Testis (tissue), 2 donors: Measurements from ENCODE around the gene CEP85L.

Source experiments
- CTCF ChIP-seq, 3 experiments: fragments of 450-650 bp in 2 of 3; fragments of 200-600 bp in 1 of 3; sonication (generic) in 1 of 3; IDR thresholded peaks; one replicate each; pipeline ENCODE4 v1.5.1; 2016 to 2019; ENCODE audit warnings: antibody characterized with exemption in 3 of 3, mild to moderate bottlenecking in 2 of 3, moderate library complexity in 1 of 3
- POLR2A ChIP-seq: fragments of 450-650 bp; IDR thresholded peaks from one replicate; pipeline ENCODE4 v1.6.1; 2017; ENCODE audit warnings: antibody characterized with exemption, mild to moderate bottlenecking, moderate library complexity

DNA sequence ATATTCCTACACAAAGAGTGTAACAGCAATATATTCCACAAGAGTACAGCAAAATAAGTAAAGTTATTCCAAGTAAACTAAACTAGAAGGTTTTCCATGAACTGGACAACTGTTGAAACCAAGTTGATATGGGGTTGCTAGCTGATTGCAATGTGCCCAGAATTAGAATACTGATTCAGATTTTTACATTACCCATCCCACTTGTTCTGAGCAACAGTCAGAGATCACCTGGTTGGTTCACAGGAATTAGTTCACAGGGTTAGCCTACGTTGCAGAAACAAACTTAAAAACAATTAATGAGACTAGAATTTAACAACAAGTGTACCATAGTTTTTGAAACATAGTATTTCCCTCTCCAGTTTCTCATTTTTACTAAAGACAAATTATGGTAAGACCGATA is 49.1 kb downstream of the CEP85L start:
- TF ChIP-seq CTCF (IDR thresholded peaks at IDR 0.05) (no peak), POLR2A (no peak)
